Nucleus accumbens (tissue), 56 donors: ENCODE data around the gene SLC6A17.

Source experiments
- DNase-seq, 56 donors: peaks; one replicate each; lab custom pipeline; 2025; lab: John Stamatoyannopoulos, UW

The SLC6A17 gene

GRCh38 chr1:110197905-110198629, 47.8 kb downstream of the SLC6A17 start:
- DNase-seq = no peak

DNA sequence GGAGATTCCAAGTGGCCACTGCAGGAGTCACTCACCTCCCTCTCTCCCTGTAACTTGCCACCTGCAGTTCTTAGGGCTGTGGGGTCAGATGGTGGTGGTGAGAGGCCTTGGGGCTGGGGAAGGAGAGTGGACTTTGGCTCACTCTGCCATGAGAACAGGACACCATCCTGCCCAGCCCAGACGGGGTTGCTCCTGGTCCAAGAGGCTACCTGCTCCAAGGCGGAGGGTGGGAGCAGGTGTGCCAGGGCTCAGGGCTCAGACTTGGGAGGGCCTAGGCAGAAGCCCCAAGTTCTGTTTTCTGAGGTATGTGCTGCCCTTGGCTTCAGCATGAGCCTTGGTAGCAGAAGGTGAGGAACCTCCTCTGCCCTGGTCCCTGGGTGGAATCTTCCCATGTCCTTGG, 48.5 kb downstream of the SLC6A17 start:
- DNase-seq = no peak

GRCh38 chr1:110200190-110200589, 49.9 kb downstream of the SLC6A17 start:
- no peak for DNase-seq

GRCh38 chr1:110200666-110201065, 50.4 kb downstream of the SLC6A17 start:
- peak in 1 of 56 donors; percentile 35 for DNase-seq

GRCh38 chr1:110201157-110201825, 51.0 kb downstream of the SLC6A17 start:
- DNase-seq = no peak

- DNase-seq = peak in 31 of 56 donors; percentile 5 to 68 (median 29)
Observed at GRCh38 chr1:110203021-110203661, 52.8 kb downstream of the SLC6A17 start.

GRCh38 chr1:110205156-110205555, 54.9 kb downstream of the SLC6A17 start:
- no peak for DNase-seq

- DNase-seq = no peak
Observed at GRCh38 chr1:110205591-110206155, 55.4 kb downstream of the SLC6A17 start.

DNA sequence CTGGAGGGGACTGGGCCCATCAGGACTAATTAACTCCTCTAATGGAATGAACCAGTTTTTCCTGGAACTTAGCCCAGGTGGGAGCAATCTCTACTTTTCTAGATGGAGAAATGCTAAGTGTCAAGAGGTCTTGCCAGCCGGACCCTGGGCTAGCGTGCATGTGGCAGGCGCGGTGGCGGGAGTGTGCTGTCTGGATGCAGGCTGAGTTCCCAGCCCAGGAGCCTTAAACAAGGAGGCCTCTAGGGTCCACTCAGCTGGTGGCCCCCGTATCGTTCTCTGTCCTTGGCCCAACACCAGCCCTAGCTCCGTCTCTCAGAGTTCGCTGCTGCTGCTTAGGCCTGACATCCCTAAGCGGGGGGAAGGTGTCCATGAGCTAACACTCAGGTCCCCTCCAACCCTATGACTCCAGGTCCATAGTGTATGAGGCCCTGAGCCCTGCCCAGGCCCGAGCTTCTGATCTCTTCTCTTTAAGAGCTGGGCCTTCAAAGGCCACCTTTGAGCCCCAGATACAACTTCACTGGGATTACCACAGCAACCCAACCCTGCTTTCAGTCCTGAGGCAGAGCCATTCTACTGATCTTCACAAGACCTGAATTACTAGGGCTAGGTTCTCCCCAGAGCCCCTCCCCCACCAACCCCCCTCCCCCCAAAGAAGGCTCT, 56.1 kb downstream of the SLC6A17 start:
- no peak for DNase-seq

DNA sequence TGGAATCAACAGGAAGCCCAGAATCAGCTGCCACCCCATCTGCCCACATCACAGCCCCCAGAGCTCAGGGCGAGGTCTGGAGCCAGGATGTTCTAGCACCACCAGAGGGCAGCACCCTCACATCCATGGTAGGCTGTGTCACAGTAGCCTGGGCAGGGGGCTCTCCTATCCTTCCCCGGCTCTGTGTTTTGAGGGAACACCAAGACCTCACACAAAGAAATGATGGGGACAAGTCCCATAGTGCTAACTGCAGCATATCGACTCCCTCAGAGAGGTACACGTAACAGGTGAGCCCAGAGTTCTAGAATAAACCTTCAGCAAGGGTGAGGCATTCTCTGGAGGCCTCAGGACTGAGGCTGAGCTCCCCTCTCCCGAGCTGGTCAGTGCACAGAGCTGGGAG, 57.5 kb downstream of the SLC6A17 start:
- peak in 40 of 56 donors; percentile 10 to 79 (median 38) for DNase-seq

GRCh38 chr1:110208916-110209645, 58.8 kb downstream of the SLC6A17 start:
- DNase-seq = no peak

- DNase-seq = peak in 50 of 56 donors; percentile 12 to 85 (median 52)
Observed at GRCh38 chr1:110209715-110210603, 59.7 kb downstream of the SLC6A17 start, which contains the start of gene KCNC4. KCNC4 (plus strand) TSS chr1:110210314; CDS start chr1:110211500, 1,186 bp downstream.

DNA sequence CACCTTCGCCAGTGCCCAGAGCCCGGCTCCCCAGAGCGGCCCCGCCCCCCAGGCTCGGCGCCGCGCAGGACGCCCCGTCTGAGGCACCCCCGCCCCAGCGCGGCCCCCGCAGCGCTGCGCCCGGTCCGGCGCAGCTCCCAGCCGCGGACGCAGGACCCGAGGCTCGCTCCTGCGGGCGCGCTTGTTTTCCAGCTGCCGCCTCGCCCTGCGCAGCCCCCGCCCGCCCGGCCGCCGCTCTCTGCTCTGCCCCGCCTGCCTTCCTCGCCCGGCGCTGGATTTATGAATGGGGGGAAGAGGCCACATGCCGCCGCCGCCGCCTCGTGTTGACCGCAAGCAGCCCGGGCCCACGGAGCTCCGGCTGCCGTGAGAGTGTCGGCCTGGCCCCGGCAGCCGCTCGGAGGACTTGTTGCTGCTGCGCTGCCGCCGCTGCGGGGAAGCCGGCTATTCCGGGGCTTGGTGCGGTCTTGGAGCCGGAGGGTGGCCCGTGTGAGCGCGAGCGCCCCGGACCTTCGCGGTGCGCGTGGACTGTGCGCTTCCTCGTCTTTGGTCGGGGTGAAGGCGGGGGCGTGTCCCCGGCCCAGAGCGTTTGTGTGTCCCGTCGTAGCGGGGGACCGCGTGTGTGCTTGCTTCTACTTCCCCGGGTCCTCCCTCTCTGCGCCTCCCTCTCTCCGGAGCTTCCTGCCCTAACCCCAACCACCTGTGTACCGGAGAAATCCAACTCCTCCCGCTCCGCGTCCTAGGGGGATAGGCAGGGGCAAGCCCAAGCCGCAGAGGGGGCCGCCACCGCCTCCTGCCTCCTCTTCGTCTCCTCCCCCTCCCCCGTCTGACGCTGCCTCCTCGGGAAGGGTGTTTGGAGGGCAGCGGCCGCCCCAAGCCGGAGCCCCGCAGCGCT, 60.6 kb downstream of the SLC6A17 start:
- peak in 6 of 56 donors; percentile 25 to 69 (median 37) for DNase-seq

- DNase-seq = no peak
Observed at GRCh38 chr1:110211496-110212168, 61.3 kb downstream of the SLC6A17 start.

- DNase-seq = peak in 1 of 56 donors; percentile 11
Observed at GRCh38 chr1:110212169-110213142, 62.2 kb downstream of the SLC6A17 start.

DNA sequence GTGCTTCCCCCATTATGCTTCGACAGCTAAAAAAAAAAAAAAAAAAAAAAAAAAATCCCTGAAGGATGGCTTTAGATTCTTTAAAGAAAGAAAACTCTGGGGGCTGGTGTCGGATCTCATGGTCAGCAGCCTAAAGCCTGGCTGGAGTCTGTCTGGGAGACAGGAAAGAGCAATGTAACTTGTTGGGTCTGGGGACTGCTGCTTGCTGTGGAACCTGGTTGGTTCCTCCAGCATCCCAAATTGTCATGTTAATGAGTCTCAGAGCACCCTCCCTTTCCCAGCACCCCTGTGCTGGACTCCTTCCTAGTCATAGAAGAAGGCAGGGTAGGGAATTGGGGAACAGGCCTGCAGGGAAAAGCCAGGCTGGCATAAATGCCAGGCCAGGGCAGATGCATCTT, 62.8 kb downstream of the SLC6A17 start:
- DNase-seq = no peak
